HTR-8/SVneo (cell line): Measurements from ENCODE around the gene RPUSD1.

Experiments
- DNase-seq: peaks from one replicate; pipeline ENCODE4 v3.0.0; 2011; ENCODE audit warnings: low spot score, mixed read lengths; ENCODE audit not compliant: insufficient read length
- FAIRE-seq: peaks from 2 replicates; lab custom pipeline; 2011; peaks lifted over from hg19 to GRCh38; lab: Jason Lieb, UNC

RPUSD1 gene

DNA sequence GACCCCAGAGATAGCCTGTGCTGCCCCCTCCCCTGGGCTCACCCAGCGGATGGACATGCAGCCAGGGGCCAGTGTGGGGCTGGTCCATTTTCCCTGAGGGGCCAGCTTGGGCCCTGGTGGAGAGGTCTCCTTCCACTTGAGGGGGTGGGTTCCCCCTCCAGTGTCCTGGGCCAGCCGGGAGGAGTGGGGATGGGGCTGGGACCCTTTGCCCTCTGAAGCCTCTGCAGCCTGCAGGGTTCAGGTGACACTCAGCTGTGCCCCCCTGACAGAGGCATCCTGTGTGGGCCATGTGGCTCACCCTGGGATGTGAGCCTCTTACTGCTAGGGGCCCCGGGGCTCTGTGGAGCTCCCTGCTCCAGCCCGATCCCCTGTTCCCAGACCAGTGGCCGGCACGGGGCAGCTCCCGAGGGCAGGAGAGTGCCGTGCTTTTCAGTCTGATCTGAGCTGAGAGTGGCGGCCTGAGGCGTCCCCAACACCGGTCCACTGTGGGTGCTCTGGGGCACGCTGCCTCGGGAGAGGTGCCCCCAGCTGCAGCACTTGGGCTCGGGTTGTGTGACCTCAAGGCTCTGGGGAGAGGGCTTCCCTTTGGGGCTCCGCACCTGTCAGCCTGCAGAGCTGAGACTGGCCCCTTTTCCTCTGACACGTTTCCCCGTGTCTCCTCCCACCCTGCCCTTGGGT is 12.8 kb upstream of the RPUSD1 start:
- no peak for FAIRE-seq
- DNase-seq, result no peak

DNA sequence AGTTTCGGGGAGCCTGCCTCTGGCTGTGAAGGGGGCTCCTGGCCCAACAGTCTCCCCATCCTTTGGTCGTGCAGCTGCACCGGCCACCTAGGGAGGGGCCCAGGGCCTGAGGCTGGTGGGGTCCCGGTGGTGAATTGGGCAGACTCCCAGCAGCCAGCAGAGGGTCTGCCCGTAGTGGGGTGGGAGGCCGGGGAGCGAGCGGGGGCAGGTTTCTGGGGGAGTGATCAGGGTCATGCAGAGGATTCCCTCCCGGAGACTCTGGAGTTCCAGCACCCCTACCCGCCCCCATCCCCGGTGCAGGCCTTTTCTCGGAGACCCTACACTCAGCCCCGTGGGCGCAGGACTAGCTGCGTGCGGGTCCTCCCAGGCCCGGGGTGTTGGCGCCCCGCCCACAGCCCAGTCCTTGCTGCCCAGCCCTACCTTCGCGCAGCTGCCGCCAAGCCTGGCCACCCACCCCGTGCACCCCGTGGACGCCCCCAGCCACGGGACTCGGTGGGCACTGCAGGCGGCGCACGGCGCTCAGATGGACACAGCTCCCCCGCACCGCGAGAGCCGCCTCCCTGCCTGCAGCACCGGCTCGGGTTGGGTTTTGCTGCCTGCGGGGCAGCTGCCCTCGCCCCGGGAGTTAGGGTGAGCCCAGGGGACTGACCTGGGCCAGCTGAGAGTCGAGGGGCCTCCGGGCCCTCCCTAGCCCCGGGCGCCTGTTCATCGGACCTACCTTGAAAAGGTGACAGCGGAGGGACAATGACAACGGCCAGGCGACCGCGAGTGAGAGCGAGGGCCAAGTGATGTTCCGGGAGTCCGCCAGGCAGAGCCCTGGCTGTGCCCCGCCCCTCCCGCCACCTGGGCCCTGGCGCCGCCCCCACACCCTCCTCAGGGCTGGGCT is 12.0 kb upstream of the RPUSD1 start, which contains the start of gene GNG13:
Gene GNG13, minus strand, starts transcription at position 787 of the 886 bp plus-strand sequence. CDS start 1,657 bp downstream, outside the sequence.
- DNase-seq (no peak), FAIRE-seq (no peak)

DNA sequence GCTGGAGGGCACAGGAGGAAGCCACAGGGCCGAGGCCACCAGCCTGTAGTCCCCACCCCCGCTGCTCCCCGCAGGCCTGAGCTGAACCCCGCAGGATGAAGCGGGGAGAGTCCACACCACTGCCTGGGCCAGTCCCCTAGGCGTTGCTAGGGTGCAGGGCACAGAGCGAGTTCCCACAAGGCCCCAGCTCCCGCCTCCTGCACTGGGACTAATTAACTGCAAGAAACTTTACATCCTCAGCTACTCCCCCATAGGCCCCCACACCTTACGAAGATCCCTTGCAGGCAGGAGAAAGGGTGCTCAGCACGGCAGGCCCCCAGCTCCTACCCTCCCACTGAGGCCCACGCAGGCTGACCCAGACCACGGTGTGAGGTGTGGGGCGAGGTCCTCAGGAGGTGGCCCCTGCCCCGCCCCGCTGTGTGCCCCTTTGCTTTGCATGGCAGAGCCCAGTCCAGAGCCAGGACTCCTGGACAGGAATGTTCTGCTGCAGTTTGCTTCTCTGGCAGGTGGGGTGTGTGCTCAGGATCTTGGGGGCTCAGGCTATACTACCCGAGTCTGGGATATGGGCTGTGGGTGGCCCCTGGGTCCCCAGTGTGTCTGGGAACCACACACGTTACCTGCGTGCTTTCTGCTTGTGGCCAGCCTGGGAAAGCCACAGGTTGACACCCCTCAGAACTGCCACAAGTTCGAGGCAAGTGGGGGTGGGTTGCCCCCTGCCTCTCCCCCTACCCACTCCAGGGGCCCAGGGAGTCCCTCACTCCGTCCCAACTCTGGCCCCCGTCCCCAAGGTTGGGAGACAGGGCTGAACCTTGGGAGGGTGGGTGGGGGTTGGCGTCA is 11.1 kb upstream of the RPUSD1 start:
- FAIRE-seq (no peak), DNase-seq (no peak)

DNA sequence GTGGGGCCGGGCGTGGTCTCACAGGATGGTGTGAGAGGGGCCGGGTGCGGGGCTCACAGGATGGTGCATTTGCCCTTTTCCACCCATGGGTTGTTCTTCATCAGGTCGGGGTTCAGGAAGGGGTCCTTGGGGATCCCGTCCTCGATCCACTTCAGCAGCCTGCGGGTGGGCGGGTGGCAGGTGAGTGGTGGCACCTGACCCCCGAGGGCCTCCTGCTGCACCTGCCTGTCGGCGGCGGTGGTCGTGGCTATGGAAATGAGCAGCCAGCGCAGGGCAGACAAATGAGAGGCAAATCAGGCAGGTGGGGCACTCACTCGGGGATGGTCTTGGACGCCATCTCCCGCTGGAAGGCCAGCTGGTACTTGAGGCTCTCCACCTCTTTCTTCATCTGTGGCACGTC is 10.5 kb upstream of the RPUSD1 start:
- FAIRE-seq, result no peak
- no peak for DNase-seq

DNA sequence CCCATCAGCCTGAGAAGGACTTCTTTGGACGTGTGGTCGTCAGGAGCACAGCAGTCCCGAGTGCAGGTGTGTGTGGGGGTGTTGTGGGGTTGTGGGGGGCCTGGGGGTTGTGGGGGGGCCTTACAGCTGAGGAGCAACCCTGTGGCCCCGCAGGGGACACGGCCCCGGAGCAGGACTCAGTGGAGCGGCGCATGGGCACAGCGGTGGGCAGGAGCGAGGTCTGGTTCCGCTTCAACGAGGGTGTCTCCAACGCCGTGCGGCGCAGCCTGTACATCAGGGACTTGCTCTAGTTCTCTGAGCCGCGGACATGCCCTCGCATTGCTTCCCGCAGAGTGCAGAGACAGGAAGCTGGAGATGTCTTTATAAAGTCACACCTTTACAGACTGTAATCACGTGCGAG is 9.5 kb upstream of the RPUSD1 start:
- DNase-seq (no peak), FAIRE-seq (no peak)

DNA sequence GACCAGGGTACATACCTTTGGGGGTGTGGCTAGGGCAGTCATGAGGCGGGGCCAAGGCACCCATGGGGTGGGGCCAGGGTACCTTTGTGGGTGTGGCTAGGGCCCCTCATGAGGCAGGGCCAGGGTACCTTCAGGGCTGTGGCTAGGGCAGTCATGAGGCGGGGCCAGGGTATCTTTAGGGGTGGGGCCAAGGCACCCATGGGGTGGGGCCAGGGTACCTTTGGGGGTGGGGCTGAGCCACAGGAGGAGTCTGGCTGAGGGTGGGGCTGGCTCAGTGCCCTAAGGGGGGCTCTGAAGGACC is 8.9 kb upstream of the RPUSD1 start:
- FAIRE-seq, result no peak
- DNase-seq, result no peak

DNA sequence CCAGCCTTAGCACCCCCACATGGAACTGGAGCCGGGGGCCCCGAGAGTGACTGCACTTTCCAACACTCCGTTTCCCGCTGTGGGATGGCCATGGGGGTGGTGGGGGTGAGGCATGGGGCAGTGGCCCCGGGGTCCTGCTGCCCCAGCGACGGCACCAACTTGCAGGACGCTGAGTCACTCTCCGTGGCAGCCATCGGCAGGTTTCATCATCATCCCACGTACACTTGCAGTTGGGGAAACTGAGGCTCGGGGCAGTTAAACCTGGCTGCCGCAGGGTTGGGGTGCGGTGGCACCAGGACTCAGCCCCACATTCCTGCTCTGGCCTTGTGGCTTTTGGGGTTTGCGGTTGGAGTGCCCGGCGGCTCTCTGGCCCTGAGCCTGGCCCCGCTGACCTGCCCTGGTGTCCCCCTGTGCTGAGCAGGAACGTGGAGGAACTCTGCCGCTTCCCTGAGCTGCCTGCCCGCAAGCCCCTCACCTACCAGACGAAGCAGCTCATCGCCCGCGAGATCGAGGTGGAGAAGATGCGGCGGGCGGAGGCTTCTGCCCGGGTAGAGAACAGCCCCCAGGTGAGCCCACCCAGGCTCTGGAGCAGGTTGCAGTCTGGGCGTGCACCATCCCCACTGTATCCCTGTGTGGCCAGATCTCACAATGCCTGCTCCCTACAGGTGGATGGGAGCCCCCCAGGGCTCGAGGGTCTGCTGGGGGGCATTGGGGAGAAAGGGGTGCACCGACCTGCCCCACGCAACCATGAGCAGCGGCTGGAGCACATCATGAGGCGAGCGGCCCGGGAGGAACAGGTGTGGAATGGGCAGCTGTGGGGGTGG is 8.3 kb upstream of the RPUSD1 start:
- no peak for FAIRE-seq
- DNase-seq, result no peak

DNA sequence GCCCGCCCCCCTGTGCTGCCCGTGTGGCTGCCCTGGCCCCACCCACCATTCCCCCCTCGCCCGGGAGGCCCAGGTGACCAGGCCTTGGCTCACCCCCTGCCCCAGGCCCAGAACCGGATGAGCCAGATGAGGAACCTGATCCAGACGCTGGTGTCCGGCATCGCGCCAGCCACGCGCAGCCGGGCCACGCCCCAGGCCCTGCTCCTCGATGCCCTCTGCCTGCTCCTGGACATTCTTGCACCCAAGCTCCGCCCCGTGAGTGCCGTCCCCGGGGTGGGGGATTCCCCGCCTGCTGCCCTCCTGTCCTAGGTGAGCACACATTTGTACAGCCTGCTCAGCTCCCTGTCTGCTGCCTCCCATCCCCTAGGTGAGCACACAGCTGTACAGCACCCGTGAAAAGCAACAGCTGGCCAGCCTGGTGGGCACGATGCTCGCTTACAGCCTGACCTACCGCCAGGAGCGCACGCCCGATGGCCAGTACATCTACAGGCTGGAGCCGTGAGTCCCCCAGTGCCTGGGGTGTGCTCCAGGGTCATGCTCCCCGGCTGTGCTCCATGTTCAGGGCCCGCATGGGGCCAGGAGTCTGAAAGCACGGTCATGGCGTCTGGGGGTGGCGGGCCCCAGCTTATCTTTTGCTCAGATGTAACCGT is 7.5 kb upstream of the RPUSD1 start:
- FAIRE-seq (no peak), DNase-seq (no peak)

DNA sequence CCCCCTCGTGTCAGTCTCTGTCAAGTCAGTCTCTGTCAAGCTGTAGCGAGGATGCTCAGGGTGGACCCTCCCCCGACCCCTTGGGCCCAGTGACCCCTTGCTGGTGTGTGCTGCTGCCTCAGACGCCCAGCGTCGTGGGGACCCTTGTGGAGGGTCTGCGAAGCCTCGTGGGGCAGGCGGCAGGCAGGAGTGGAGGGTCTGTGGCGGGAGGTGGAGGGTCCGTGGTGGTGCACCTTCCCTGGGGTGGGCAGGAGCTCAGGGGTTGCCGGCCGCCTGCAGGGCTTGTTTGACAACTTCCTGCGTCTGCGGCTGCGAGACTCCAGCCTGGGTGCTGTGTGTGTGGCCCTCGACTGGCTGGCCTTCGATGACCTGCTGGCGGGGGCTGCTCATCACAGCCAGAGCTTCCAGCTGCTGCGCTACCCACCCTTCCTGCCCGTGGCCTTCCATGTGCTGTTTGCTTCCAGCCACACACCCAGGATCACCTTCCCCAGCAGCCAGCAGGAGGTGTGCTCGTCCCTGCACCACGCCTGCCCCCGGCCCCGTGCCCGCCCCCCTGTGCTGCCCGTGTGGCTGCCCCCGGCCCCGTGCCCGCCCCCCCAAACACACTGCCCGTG is 6.8 kb upstream of the RPUSD1 start:
- FAIRE-seq (no peak), DNase-seq (no peak)

DNA sequence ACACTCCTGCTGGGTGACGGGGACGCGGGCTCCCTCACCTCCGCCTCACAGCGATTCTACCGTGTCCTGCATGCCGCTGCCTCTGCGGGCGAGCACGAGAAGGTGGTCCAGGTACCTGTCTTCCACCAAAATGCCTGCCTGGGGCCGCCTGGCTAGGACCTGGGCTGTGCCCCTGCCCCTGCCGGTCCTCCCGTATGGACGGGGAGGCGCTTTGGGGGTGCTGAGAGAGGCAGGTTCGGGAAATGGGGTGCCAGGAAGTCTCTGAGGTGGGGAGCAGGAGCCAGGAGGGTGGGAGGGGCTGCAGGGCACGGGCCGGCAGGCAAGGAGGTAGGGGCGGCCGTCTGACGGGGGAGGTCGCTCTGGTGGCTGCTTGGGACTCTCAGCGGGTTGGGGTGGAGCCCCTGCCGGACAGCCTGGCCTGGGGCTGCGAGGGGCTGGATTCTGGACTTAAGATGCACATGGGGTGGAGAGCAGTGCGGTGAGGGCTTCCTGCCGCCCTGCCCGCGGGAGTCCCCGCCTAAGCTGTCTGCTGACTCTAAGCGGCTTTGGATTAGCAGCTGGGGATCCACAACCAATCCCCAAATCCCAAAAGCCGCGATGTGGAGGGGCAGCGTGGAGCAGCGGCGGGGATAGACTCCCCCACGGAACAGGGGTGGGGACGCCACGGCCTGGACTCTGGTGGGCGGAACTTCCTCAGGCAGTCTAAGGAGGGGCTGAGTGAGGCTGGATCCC is 6.1 kb upstream of the RPUSD1 start:
- FAIRE-seq, result no peak
- no peak for DNase-seq

DNA sequence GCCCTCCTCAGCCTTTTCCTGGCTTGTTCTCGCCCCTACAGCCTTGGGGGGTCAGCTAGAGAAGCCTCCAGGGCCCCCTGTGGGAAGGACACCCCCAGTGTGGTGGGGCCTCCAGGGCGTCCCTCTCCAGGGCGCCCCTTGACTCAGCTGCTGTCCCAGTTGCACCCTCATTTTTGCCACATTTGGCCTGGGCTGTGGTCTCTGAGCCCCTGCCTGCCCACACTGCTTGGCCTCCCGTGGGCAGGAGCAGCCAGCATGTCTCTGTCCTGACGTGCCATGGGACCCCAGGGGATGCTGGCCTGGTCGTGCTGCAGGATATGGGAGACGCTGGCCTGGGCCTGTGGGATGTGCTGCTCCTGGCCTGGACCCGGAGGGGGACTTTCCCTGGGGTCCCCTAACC is 5.2 kb upstream of the RPUSD1 start:
- DNase-seq (no peak), FAIRE-seq (no peak)

DNA sequence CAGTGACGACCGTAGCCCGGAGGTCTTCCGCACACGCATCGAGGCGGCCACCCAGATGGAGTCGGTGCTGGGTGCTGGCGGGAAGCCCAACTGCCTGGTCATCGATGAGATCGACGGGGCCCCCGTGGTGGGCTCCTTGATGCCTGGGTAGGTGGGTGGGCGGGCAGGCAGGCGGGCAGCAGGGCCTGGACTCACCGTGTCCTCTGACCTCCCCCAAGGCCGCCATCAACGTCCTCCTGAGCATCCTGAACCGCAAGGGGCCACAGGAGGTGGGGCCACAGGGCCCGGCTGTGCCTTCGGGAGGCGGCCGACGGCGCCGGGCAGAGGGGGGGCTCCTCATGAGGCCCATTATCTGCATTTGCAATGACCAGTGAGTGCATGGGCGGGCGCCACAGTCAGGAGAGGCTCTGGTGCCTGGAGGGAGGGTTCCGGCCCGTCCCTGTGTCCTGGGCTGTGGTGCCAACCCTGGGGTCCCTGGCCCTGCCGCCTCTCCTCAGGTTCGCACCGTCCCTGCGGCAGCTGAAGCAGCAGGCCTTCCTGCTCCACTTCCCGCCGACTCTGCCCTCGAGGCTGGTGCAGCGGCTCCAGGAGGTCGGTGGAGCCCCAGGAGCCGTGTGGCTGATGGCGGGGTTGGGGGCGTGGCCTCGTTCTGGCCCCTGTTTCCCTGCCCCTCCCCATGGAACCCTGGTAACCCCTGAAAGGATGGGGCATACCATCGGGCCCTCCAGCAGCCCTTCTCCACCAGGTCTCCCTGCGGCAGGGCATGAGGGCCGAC is 4.2 kb upstream of the RPUSD1 start:
- no peak for FAIRE-seq
- no peak for DNase-seq

DNA sequence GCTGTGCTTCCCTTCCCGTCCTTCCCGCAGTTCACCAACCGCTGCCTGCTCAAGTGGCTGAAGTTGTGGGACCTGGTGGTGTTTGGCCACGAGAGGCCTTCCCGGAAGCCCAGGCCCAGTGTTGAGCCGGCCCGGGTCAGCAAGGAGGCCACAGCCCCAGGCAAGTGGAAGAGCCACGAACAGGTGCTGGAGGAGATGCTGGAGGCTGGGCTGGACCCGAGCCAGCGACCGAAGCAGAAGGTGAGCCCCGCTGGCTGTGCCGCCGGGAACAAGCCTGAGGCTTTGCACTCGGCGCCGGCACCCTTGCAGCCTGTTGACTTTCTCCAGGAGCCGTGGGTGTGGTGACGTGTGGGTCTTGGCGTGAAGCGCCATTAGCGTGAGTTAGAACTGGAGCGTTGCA is 3.0 kb upstream of the RPUSD1 start:
- DNase-seq (no peak), FAIRE-seq (no peak)

DNA sequence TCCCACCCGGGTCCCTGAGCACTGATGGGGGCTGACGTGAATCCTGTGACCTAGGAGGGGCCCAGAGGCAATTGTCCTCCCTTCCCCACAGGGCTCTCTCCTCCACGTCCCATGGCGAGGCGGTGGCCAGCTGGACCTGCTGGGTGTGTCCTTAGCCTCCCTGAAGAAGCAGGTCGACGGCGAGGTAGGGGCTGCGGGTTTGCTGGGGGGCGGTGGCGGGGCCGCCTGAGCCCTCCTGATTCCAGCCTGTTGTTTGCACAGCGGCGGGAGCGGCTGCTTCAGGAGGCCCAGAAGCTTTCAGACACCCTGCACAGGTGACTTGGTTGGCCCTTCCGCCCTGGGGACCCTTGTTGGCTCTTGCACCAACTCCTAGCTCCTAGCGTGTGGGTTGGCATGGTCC is 1.9 kb upstream of the RPUSD1 start:
- no peak for FAIRE-seq
- no peak for DNase-seq

DNA sequence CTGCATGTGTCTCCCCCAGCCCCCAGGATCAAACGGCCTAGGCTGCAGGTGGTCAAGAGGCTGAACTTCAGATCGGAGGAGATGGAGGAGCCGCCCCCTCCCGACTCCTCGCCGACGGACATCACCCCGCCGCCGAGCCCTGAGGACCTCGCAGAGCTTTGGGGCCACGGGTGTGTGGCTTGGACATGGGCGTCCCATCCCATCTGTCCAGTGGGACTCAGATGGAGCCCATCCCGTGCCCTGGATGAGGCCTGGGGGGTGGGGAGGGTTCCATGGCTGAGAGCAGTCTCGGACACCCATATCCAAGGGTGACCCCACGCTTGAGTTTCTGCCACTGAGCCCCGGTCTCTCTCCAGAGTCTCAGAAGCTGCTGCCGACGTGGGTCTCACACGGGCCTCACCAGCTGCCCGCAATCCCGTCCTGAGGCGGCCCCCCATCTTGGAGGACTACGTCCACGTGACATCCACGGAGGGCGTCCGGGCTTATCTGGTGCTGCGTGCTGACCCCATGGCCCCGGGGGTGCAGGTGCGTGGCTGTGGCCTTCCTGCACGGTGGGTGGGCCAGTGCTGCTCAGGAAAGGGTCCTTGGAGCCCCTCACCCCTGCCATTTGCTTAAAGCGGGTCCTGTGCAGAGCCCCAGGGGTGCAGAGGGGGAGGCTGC is 1.1 kb upstream of the RPUSD1 start:
- DNase-seq, result no peak
- FAIRE-seq, result no peak

DNA sequence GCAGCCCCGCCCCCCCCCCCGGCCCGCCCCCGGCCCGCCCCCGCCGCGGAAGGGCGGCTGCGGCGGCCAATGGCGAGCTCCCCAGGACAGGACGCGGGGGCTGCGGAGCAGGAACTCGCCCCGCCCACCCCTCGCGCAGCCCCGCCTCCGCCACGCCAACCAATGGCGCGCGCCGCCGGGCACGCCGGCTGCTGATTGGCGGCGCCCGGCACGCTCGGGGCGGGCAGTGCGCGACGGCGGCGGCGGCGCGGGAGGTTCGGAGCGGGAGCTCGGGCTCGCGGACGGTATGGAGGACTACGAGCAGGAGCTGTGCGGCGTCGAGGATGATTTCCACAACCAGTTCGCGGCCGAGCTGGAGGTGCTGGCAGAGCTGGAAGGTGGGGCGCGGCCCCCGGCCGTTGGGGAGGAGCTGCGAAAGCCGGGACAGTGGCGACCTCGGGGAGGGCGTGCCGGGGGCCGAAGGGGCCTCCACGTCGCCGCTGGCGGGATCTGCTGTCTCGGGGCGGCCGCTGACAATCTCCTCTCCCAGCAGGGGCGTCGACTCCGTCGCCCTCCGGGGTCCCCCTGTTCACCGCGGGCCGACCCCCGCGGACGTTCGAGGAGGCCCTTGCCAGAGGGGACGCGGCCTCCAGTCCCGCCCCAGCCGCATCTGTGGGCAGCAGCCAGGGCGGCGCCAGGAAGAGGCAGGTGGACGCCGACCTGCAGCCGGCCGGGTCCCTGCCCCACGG is 382 bp upstream of the RPUSD1 start, which contains the start of gene CHTF18:
Gene CHTF18, plus strand, starts transcription at position 222 of the 728 bp plus-strand sequence. Its CDS starts 65 bp downstream, at position 287.
- FAIRE-seq (peak; percentile 97), DNase-seq (peak; percentile 94)
